NCI-H524 treated with DMSO at 0.1 percent for 48 hours (cell line): ENCODE measurements around the gene DHX35.
"Not testable (repeated sequence)": the region's sequence is repeated elsewhere in the genome, so short reads cannot be mapped to it uniquely, and the experiment has no call there.

ENCODE experiments used
- DNase-seq: peaks from one replicate; lab custom pipeline; 2025; lab: John Stamatoyannopoulos, UW

The DHX35 gene

DNA sequence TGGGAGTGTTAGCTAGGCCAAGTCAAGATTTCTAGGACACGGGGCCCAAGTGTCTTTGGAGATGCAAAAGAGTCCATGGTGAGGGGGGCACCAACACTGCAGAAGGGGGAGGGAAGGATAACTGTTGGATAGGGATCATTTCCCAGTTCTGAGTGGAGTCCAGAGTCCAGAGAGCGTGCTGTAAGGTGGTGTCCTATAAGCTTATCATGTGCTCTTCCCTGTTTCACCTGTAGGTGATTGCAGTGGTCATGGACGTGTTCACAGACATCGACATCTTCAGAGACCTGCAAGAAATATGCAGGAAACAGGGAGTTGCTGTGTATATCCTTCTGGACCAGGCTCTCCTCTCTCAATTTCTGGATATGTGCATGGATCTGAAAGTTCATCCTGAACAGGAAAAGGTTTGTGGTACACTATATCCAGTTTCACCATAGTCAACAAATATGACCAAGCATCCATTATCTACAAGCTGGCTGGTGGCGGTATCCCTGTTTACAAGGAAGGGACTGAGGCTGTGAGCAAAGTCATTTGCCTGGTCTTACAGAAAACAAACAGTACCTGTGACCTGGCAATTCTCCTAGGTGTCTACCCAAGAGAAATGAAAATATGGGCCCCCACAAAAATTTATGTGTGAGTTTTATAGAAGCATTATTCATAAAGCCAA is 20.3 kb upstream of the DHX35 start:
- DNase-seq = no peak

DNA sequence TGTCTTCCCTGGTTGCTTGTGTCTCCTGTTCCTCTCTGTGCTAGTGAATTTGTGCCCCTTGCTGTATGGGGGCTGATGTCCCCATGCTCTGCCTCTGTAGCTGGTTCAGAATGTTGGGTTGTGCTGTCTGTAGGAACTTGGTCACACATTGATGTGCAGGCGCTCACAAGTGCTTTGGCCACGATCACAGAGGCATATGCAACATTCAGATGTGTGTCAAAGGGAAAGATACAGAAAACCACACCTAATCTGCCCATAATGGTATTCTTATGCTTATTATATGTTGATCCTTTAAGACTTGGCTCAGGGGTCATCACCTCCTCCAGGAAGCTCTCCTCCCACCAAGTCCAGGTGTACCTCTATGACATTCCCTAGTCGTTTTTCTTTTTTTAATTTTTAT is 17.1 kb upstream of the DHX35 start:
- DNase-seq = no peak

DNA sequence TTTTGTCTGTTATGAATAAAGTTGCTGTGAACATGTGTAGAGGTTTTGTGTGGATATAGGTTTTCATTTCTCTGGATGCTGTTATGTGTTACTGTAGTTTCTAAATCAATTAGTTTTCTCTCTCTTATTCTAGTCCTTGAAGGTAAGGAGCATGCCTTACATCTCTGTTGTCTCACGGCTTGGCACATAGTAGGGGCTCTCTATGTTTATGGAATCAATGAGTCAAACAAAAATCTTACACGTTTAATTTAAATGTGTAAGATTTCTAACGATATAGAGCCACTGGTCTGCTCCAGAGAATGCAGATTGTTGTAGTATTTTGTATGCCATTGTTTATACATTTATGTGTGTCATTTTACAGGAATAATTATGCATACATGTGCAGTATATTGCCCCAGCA is 15.3 kb upstream of the DHX35 start:
- DNase-seq = no peak

DNA sequence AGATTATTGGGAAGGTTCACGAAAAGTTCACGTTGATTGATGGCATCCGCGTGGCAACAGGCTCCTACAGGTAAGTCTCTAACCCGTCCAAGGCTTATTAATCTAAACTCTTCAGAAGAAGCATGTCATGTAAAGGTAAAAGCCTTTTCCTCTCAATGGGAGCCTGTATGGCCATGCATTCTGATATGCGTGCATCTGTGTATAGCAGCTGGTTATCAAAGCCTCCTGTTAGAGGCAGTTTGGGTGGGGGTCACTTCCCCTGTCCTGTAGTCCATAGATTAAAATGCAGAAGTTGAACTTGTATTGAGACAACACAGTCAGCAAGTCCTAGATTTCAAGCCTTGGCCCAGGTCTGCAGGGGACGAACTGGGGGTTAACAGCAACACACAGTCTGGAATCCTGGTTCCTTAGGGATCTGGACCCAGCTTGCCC is 14.2 kb upstream of the DHX35 start:
- DNase-seq = no peak

DNA sequence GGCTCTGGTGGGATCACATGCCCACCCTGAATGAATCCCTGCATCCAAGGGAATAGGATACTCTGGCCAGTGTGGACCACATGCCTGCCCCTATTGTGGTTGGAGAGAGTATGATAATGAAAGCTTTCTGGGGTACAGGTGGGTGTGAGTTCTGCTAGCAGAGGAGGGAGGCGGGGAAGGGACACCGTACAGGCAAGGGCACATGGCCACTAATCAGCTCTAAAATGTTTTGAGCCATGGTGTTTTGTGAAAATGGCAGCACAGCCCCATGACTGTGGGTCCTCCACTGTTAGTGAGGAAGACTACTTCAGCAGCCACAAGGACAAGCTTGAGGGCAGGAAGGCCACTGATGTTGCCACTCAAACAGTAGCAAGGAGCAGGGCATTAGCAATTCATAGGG is 11.9 kb upstream of the DHX35 start:
- no peak for DNase-seq

DNA sequence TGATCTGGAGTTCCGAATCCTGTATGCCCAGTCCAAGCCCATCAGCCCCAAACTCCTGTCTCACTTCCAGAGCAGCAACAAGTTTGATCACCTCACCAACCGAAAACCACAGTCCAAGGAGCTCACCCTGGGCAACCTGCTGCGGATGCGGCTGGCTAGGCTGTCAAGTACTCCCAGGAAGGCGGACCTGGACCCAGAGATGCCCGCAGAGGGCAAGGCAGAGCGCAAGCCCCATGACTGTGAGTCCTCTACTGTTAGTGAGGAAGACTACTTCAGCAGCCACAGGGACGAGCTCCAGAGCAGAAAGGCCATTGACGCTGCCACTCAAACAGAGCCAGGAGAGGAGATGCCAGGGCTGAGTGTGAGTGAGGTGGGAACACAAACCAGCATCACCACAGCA is 10.5 kb upstream of the DHX35 start:
- DNase-seq = no peak

DNA sequence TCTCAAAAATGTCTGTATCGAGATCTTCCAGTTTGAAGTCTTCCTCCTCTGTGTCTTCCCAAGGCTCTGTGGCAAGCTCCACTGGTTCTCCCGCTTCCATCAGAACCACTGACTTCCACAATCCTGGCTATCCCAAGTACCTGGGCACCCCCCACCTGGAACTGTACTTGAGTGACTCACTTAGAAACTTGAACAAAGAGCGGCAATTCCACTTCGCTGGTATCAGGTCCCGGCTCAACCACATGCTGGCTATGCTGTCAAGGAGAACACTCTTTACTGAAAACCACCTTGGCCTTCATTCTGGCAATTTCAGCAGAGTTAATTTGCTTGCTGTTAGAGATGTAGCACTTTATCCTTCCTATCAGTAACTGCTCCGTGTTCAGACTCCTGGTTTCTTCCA is 10.0 kb upstream of the DHX35 start:
- no peak for DNase-seq

DNA sequence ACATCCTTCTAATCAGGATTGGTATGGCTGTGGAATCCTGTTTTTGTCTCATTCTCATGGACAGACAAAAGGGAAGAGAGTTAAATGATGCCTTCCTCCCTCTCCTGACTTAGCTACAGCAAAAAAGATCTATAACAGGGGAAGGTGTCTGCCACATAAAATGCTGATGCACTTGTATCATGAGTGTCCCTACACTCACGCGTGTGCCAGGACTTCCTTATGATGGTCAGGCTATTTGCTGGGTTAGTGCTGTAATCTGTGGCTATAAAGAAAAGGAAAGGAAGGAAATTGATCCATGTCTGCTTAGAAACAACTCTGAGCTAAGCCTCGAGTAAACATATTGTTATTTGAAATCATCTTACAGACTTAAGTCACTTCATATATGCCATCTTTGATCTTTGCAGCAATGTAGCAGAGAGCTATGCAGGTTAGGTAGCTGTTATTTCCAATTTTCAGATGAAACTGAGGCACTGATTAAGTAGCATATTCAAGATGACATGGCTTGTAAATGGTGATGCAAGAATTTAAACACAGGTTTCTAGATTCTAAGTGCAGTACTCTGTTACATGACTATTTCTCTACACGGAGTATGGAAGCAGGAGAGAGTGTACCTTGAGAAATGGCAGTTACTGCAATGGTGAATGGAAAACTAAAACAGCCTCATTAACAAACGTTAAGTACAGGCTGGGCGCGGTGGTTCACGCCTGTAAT is 8.4 kb upstream of the DHX35 start:
- no peak for DNase-seq

DNA sequence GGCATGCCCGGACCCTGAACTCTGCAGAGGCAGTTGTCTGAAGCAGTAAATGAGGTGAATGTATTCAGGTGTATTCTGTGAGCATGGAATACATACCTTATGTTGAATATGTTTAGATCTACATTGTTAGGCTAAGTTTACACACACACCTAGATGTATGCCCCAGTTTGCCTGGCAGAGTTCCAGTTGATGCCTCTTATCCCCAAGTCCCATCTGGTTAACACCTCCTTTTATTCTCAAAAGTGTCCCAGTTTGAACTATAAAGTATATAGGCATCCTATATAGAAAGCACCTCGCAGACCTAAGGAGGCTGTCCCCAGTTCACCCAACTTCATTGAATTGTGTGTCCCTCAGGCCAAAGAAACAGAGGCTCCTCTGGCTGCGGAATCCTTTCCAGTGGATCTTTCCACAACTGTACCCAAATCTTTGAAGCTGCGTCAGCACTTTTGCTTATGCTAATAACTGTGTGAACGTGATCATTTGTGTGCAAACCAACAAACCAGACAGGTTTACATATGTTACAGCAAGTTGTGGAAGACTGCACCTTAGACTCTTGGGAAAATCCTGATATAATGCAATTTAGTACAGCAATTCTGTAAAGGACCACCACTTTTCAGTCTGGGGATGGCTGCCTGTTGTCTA is 4.8 kb upstream of the DHX35 start:
- DNase-seq = peak; percentile 26

DNA sequence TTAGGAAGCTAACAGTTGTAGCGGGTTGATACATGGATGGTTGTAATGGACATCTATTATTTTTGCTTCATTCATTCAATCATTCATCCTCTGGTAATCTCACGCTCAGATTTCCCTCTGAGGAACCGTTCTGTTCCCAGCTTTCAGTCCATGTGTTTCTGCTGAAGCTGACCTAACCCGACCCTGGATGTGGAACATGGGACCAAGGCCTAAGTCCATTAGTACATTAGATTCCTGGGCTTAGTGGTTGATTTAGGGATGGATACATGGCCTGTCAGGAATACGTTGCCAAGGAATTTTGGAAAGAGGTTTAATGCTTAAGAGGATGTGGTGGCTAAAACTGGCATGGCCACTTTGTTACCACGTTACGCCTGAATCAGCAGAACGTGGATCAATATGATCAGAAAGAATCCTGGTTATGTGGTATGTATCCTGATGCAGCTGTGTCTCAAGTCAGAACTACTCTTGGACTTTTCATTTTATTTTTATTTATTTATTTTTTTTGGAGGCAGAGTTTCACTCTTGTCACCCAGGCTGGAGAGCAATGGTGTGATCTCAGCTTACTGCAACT is 4.1 kb upstream of the DHX35 start:
- DNase-seq = no peak

DNA sequence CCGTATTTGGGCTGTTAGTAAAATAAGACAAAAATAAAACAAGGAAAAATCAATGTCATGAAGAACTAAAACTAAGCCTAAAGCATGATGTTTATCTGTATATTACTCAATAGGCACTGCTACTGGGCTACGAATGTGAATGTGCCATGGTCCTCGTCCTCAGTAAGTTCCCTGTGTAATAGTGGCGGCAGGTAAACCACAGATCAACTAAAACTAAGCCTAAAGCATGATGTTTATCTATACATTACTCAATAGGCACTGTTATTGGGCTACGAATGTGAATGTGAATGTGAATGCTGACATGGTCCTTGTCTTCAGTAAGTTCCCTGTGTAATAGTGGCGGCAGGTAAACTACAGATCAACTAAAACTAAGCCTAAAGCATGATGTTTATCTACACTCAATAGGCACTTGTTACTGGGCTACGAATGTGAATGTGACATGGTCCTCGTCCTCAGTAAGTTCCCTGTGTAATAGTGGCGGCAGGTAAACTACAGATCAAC is 1.9 kb upstream of the DHX35 start:
- not testable (repeated sequence) for DNase-seq

DNA sequence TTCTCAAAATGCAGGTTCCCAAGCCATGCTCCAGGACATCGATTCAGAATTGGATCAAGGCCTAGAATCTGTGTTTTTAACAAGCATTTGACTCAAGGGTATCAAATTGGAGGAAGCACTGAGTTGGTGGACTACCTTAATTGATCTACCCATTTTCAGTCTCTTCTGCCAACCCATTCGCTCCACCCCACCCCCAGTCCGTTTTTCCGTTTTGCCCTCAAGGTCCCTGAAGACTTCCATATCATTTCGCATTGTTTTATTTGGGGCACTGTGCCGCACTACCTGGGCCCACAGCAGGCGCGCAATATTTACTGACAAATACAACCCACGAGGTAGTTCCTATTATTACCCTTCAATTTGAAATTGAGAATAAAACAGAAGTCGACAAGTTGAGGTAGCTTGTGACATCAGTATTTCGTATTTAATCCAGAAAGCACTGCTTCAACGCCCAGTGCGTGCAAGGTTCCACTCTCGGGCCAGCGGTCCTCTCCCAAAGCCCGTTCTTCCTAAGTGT is 557 bp upstream of the DHX35 start:
- DNase-seq = no peak

DNA sequence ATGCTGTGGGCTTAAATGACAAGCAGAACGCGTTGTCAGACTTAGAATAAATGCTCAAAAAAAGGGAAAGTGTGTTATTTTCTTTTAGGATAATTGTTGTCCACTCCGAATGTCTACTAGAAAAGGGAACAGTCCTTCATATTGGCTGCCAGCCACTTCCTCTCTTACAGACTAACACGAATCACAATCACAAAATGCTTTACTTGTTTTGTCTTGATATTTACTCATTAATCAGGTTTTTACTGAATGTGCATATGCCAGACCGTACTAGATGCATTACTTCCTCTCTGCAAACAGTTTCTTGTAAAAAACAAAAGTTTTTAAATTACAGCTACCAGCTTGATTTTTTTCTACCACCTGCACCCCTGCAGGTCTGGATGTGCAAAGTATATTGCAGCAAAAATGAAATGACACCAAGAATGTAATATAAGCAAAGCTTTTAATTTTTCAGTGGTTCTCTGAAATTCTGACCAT is 821 bp downstream of the DHX35 start:
- DNase-seq = no peak

DNA sequence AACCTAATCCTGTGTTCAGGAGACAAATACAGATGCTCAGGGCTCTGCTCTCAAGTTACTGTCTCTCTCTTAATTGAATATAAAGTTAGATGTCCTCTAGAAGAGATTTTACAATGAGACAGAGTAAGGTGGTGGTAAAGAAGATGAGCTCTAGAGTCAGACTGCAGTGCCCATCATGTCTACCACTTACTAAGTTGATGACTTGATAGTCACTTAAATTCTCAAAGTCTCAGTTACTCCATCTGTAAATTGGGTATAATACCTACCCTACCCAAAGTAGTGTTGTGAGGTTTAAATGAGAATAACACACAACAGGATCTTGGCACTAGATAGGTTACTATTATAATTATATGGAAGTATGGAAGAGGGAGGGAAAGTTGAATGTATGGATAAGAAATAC is 1.6 kb downstream of the DHX35 start:
- DNase-seq = no peak

DNA sequence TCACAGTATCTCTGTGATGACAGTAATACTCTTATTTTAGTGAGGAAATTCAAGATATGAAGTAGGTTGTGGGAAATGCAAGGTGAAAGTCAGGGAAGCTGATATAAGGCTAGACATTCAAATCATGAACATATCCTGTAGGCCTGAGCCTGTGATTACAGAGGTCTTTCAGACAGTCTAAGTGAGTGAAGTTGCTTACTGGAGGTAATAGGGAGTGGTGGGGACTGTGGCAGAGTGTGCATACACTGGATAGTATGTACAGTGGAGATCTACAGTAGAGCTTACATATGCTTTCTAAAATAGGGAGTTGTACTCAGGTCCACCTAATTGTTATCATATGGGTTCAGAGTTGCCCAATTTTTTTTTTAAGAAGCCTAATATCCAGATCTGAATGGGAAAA is 3.1 kb downstream of the DHX35 start:
- no peak for DNase-seq

DNA sequence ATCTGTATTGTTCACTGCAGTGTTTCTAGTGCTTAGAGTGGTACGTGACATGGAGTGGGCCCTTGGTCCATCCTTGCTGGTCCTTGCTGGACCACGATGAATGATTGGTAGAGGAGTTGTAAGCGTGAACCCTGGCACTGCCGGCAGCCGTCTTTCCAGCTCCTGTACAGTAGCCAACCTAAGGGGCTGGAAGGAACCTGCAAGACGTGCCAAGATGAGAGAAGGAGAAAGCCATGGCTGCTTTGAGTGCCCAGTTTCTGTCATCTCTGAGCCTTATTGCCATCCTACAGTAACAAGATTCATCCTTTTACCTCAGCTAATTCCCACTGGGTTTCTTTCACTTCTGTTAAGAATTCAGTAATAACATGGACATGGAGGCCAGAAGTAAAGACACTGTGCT is 5.9 kb downstream of the DHX35 start:
- no peak for DNase-seq

DNA sequence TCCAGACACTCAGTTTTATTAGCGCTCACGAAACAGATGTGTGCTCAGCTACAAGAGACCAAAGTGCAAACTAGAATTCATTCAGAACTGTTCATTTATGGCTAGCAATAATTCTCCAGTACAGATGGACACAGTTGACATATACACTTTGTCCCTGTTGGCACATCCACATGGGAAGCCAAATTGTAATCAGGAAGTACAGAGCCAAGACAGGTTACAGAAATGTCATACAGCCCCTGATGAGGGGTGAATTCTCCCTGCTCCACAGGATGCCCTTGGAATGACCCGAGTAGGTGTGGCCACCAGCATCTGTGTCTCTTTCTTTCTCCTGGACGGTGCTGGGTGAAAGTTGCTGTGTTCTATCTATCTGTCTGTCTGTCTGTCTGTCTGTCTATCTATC is 7.6 kb downstream of the DHX35 start:
- no peak for DNase-seq

DNA sequence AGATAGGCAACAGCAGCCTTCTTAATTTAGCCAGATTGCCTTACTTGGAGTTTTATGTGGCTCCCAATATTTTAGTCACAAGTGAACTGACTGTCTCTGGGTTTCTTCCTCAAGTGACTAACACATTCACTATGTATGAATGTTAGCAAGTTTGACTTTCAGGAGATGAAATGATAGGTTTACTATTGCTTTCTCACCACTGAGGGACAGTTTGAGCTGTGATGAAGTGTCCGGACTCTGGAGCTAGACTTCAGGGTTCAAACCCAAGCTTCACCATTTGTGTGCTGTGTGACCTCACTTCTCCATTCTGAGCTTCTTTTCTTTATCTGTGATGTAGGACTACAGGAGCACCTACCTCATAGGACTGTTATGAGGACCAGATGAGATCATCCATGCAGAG is 8.2 kb downstream of the DHX35 start:
- DNase-seq = no peak

DNA sequence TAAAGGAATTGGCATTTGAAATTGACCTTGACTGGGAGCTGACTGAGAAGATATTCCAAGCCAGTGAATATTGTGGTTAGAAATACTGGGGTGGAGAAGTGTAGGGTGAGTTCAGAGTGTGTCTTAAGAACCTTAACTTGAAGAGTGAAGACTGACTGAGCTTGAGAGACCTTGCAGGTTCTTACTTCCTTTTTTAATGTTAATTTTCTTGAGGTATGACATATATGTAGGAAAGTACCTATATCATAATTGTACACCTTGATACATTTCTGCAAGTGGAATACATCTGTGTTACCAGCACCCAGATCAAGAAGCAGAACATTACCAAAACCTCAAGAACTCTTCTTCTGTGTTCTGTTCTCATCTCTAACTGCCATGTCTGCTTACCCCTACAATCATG is 11.0 kb downstream of the DHX35 start:
- no peak for DNase-seq

DNA sequence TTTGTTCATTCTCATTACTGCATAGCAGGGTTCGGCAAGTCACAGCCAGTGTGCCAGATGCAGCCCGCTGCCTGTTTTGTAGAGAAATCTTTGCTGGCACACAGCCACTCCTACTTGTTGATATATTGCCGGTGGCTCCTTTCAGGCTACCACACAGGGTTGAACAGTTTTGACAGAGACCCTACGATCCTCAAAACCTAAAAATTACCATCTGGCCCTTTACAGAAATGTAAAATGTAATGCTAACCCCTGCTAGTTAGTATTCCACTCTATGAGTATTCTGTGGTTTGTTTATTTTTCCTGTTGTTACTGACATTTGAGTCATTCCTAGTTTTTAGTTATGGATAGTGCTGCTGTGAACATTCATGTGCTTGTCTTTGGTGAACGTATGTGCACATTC is 11.5 kb downstream of the DHX35 start:
- DNase-seq = no peak

DNA sequence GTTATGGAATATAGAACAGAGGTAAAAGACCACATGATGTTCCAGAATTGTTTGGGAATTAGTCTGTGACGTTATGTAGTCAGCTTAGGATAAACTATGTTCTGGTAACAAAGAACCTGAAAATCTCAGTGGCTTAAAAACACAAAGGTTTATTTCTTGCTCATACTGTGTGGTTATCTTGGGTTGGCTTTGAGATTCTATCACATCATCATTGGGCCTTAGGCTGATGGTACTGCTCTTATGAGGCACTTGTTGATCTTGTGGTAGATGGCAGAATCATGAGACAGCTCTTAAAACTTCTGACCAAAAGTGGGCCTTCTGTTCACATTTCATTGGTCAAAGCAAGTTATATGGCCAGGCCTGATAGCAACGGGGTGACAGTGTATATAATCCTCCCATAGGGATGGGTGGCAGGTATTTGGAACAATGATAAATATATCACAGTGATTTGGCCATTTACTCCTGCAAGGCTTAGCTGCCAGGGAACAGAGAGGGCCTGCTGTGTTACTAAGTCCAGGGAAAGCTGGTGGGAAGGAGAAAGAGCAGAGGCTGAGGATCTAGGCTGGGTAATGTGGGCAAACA is 13.5 kb downstream of the DHX35 start:
- DNase-seq = no peak

DNA sequence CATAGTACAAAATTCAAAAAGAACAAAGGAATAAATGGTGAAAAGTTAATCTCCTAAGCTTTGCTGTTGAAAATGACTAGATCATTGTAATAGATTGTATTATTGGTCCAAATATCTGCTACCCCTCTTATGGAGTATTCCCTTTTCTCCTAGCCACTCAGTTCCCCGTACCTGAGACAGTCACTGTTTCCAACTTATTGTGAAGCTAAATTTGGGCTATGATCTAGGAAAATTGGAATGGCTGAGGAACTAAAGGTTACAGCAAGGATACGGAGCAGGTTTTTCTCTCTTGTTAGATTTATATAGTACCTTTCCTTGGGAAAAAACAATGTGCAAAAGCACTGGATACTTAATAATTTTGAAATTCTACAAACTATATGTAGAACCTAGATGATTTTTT is 17.3 kb downstream of the DHX35 start:
- no peak for DNase-seq
